Liver (tissue), 3 donors: ENCODE results near the gene AFM.

Experiments
- JUND ChIP-seq, 2 donors: IDR thresholded peaks; 2 replicates each; pipeline ENCODE4 v1.6.1; 2016; ENCODE audit warnings: antibody characterized with exemption in 2 of 2
- NR2F2 ChIP-seq: IDR thresholded peaks from 2 replicates; pipeline ENCODE4 v1.6.1; 2016; ENCODE audit warnings: antibody characterized with exemption
- RAD21 ChIP-seq, 2 donors: IDR thresholded peaks; 2 replicates each; pipeline ENCODE4 v1.6.1; 2016; ENCODE audit warnings: antibody characterized with exemption in 2 of 2, mild to moderate bottlenecking in 2 of 2
- RXRA ChIP-seq, 2 donors: IDR thresholded peaks; 2 replicates each; pipeline ENCODE4 v1.6.1; 2017 to 2018; ENCODE audit warnings: antibody characterized with exemption in 2 of 2, mild to moderate bottlenecking in 1 of 2
- TF ChIP-seq, protein P1 (sequence below): fragments of 150-350 bp; IDR thresholded peaks from 2 replicates; pipeline ENCODE4 v1.5.1; 2017; ENCODE audit warnings: improper control_type of control experiment, low read depth, low read length; ENCODE audit not compliant: missing input control
- TF ChIP-seq, protein P2 (sequence below): IDR thresholded peaks from 2 replicates; pipeline ENCODE4 v1.6.1; 2016; ENCODE audit warnings: antibody characterized with exemption
- TF ChIP-seq, protein P3 (sequence below): IDR thresholded peaks from 2 replicates; pipeline ENCODE4 v1.6.1; 2016; ENCODE audit warnings: antibody characterized with exemption, mild to moderate bottlenecking
- TF ChIP-seq, protein P4 (sequence below): IDR thresholded peaks from 2 replicates; pipeline ENCODE4 v1.6.1; 2016; ENCODE audit warnings: antibody characterized with exemption
- donor health status: healthy.
- donor health status: healthy.

DNA sequence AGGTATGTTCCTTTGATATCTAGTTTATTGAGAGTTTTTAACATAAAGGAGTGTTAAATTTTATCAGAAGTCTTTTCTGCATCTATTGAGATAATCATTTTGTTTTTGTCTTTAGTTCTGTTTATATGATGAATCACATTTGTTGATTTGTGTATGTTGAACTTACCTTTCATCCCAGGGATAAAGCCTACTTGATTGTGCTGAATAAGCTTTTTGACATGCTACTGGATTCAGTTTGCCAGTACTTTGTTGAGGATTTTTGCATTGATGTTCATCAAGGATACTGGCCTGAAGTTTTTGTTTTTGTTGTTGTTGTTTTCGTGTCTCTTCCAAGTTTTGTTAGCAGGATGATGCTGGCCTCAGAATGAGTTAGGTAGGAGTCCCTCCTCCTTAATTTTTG is 10.8 kb upstream of the AFM start:
- TF ChIP-seq, protein P1, sequence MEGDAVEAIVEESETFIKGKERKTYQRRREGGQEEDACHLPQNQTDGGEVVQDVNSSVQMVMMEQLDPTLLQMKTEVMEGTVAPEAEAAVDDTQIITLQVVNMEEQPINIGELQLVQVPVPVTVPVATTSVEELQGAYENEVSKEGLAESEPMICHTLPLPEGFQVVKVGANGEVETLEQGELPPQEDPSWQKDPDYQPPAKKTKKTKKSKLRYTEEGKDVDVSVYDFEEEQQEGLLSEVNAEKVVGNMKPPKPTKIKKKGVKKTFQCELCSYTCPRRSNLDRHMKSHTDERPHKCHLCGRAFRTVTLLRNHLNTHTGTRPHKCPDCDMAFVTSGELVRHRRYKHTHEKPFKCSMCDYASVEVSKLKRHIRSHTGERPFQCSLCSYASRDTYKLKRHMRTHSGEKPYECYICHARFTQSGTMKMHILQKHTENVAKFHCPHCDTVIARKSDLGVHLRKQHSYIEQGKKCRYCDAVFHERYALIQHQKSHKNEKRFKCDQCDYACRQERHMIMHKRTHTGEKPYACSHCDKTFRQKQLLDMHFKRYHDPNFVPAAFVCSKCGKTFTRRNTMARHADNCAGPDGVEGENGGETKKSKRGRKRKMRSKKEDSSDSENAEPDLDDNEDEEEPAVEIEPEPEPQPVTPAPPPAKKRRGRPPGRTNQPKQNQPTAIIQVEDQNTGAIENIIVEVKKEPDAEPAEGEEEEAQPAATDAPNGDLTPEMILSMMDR, result no peak
- TF ChIP-seq, protein P2, sequence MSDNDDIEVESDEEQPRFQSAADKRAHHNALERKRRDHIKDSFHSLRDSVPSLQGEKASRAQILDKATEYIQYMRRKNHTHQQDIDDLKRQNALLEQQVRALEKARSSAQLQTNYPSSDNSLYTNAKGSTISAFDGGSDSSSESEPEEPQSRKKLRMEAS, result no peak
- no peak for TF ChIP-seq RXRA (IDR thresholded peaks at IDR 0.05)
- TF ChIP-seq, protein P3, sequence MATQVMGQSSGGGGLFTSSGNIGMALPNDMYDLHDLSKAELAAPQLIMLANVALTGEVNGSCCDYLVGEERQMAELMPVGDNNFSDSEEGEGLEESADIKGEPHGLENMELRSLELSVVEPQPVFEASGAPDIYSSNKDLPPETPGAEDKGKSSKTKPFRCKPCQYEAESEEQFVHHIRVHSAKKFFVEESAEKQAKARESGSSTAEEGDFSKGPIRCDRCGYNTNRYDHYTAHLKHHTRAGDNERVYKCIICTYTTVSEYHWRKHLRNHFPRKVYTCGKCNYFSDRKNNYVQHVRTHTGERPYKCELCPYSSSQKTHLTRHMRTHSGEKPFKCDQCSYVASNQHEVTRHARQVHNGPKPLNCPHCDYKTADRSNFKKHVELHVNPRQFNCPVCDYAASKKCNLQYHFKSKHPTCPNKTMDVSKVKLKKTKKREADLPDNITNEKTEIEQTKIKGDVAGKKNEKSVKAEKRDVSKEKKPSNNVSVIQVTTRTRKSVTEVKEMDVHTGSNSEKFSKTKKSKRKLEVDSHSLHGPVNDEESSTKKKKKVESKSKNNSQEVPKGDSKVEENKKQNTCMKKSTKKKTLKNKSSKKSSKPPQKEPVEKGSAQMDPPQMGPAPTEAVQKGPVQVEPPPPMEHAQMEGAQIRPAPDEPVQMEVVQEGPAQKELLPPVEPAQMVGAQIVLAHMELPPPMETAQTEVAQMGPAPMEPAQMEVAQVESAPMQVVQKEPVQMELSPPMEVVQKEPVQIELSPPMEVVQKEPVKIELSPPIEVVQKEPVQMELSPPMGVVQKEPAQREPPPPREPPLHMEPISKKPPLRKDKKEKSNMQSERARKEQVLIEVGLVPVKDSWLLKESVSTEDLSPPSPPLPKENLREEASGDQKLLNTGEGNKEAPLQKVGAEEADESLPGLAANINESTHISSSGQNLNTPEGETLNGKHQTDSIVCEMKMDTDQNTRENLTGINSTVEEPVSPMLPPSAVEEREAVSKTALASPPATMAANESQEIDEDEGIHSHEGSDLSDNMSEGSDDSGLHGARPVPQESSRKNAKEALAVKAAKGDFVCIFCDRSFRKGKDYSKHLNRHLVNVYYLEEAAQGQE, result no peak
- no peak for TF ChIP-seq NR2F2
- TF ChIP-seq RAD21 (IDR thresholded peaks at IDR 0.05), result no peak
- TF ChIP-seq JUND (IDR thresholded peaks at IDR 0.05), result no peak
- TF ChIP-seq, protein P4, sequence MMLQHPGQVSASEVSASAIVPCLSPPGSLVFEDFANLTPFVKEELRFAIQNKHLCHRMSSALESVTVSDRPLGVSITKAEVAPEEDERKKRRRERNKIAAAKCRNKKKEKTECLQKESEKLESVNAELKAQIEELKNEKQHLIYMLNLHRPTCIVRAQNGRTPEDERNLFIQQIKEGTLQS, result no peak
